K562 (cell line): Measurements from ENCODE around the gene EXOC2. TPM values are rescaled to one million over a fixed set of nuclear protein-coding genes. Genes with fewer than 3 reads are reported as not detected.

Source experiments
- BRF2 ChIP-seq: IDR thresholded peaks from 3 replicates; pipeline ENCODE4 v1.6.1; 2011; ENCODE audit warnings: borderline replicate concordance, mild to moderate bottlenecking; ENCODE audit not compliant: insufficient read length, insufficient read depth
- DMBX1 ChIP-seq: fragments of 250-450 bp; sonication (Bioruptor Pico); IDR thresholded peaks from 2 replicates; pipeline ENCODE4 v1.8.0; 2022; ENCODE audit warnings: inconsistent platforms, mild to moderate bottlenecking, moderate library complexity, borderline replicate concordance
- ETV1 ChIP-seq: fragments of 450-650 bp; conservative IDR thresholded peaks from 2 replicates; pipeline ENCODE4 v1.6.1; 2016; ENCODE audit warnings: missing genetic modification characterization, control low read depth, low read depth, missing compliant biosample characterization
- ILF3 ChIP-seq: fragments of 450-650 bp; IDR thresholded peaks from 2 replicates; pipeline ENCODE4 v1.6.1; 2018; ENCODE audit warnings: antibody characterized with exemption, mild to moderate bottlenecking, moderate library complexity, borderline replicate concordance
- MAZ ChIP-seq, 2 experiments: fragments of 450-650 bp in 1 of 2; sonication (generic) in 1 of 2; formaldehyde crosslinking; IDR thresholded peaks in 1 of 2; conservative IDR thresholded peaks in 1 of 2; 2 replicates each; pipeline versions ENCODE4 v1.4.0 to v1.5.0; 2020; ENCODE audit warnings: mild to moderate bottlenecking in 1 of 2, missing genetic modification reagents in 1 of 2
- NCOR1 ChIP-seq: fragments of 450-650 bp; IDR thresholded peaks from 2 replicates; pipeline ENCODE4 v1.6.1; 2016; ENCODE audit warnings: mild to moderate bottlenecking, moderate library complexity
- NEUROD1 ChIP-seq: fragments of 150-350 bp; IDR thresholded peaks from 2 replicates; pipeline ENCODE4 v1.6.1; 2014; ENCODE audit warnings: borderline replicate concordance, low read length, low read depth; ENCODE audit not compliant: partially characterized antibody
- NR1H2 ChIP-seq: sonication (generic); formaldehyde crosslinking; IDR thresholded peaks from 2 replicates; pipeline ENCODE4 v1.4.0; 2020; ENCODE audit warnings: mild to moderate bottlenecking, missing genetic modification reagents
- NR2C2 ChIP-seq, 2 experiments: fragments of 200-800 bp in 1 of 2; sonication (Bioruptor generic) in 1 of 2; sonication (generic) in 1 of 2; formaldehyde crosslinking in 1 of 2; IDR thresholded peaks; 2 replicates each; pipeline versions ENCODE4 v1.6.1 to v1.8.0; 2016 to 2022; ENCODE audit warnings: mild to moderate bottlenecking in 1 of 2, missing compliant biosample characterization in 1 of 2, missing genetic modification characterization in 1 of 2, missing genetic modification reagents in 1 of 2
- RCOR1 ChIP-seq, 2 experiments: IDR thresholded peaks; 2 replicates each; pipeline ENCODE4 v1.6.1; 2012; ENCODE audit warnings: low read depth in 2 of 2, low read length in 2 of 2, borderline replicate concordance in 1 of 2, improper control_type of control experiment in 1 of 2
- TCF3 ChIP-seq: sonication (generic); formaldehyde crosslinking; IDR thresholded peaks from 2 replicates; pipeline ENCODE4 v1.4.0; 2020; ENCODE audit warnings: mild to moderate bottlenecking, missing genetic modification reagents
- TCFL5 ChIP-seq: fragments of 250-450 bp; sonication (Bioruptor Pico); conservative IDR thresholded peaks from 2 replicates; pipeline ENCODE4 v1.6.1; 2021; ENCODE audit warnings: mild to moderate bottlenecking, moderate library complexity, matching md5 sums
- ZKSCAN1 ChIP-seq: fragments of 150-350 bp; IDR thresholded peaks from 2 replicates; pipeline ENCODE4 v1.6.1; 2016; ENCODE audit warnings: low read depth, low read length
- ZNF134 ChIP-seq: fragments of 250-450 bp; sonication (Bioruptor Pico); conservative IDR thresholded peaks from 2 replicates; pipeline ENCODE4 v1.4.0; 2020
- ZNF239 ChIP-seq: fragments of 250-450 bp; sonication (Bioruptor Pico); IDR thresholded peaks from 2 replicates; pipeline ENCODE4 v1.4.0; 2020; ENCODE audit warnings: mild to moderate bottlenecking
- polyA plus RNA-seq, 8 experiments: library from polyadenylated mRNA; depleted of rRNA in 4 of 8; stranded (reverse) in 5 of 8; unstranded in 3 of 8; fragments of >200 nt; fragmentation: Nextera tagmentation in 2 of 8; fragmentation: Illumina TruSeq in 1 of 8; extraction: Ambion mirVana in 2 of 8; extraction: Trizol in 1 of 8; gene quantifications; 2 replicates each; pipeline versions ENCODE4 v1.2.1 to v1.2.3, GENCODE V29; 2011 to 2014; ENCODE audit warnings: inconsistent platforms in 1 of 8, missing spikeins in 1 of 8
- total RNA-seq, 7 experiments: library from RNA; depleted of rRNA in 6 of 7; stranded (reverse); fragments of >200 nt in 6 of 7; fragmentation: Illumina TruSeq in 2 of 7; extraction: Trizol in 2 of 7; gene quantifications; 2 replicates each; pipeline versions ENCODE4 v1.2.1 to v1.2.3, GENCODE V29; 2011 to 2021; ENCODE audit warnings: low replicate concordance in 1 of 7

The EXOC2 gene
- total and polyA plus RNA-seq, 9 of the 15 experiments (the other 6 are each of a cell fraction or from before 2014, with no cell fraction given), result 12.2 to 30.2 (median 24.2) TPM

DNA sequence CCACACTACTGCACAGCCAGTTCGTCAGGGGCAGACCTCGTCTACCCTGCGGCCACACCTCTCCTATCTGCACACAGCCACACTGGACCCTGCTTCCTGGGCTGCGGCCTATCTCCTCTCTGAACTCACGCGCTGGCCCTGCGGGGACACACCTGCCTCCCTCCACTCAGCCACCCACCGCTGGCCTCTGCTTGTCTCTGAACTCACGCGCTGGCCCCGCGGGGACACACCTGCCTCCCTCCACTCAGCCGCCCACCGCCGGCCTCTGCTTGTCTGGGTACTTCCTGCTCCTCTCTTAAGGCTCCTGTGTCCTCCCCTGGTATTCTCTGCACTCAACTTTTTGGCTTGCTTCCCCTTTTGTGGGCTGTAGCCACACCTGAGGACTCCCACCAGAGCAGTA is 88.4 kb downstream of the EXOC2 start (continued):
- TF ChIP-seq BRF2 (no peak), ILF3 (no peak), ZNF239 (no peak), NCOR1 (peak; percentile 71), TCFL5 (no peak), NEUROD1 (no peak), MAZ (CRISPR knock-in tag; conservative IDR thresholded peaks at IDR 0.05 in 1 of 2, IDR thresholded peaks at IDR 0.05 in 1 of 2) (no peak), ZNF134 (CRISPR knock-in tag) (no peak), RCOR1 (IDR thresholded peaks at IDR 0.05; ENCODE audit: borderline replicate concordance in 1 of 2, low read depth in 2 of 2, low read length in 2 of 2) (peak in 1 of 2 experiments; percentile 12; a peak in 1 of 4 replicates), ETV1 (tag) (0 out of 2 replicates have a peak, but pooled peaks have one; percentile 19), TCF3 (CRISPR knock-in tag) (peak; percentile 83), NR2C2 (CRISPR knock-in tag; IDR thresholded peaks at IDR 0.05) (no peak), NR2C2 (tag; IDR thresholded peaks at IDR 0.05) (no peak), ZKSCAN1 (0 out of 2 replicates have a peak, but pooled peaks have one; percentile 9), NR1H2 (CRISPR knock-in tag) (no peak), DMBX1 (CRISPR knock-in tag) (0 out of 2 replicates have a peak, but pooled peaks have one; percentile 56)
